GM06990 (cell line): ENCODE measurements around the gene CARHSP1.

ENCODE experiments used
- DNase-seq: peaks from one replicate; pipeline ENCODE4 v3.0.0-alpha.2; 2011; ENCODE audit not compliant: insufficient read length; ENCODE audit errors: extremely low read depth
- H3K27me3 ChIP-seq: replicated peaks from 2 replicates; pipeline ENCODE4 v1.6.0; 2011; ENCODE audit warnings: low read length; ENCODE audit not compliant: control insufficient read depth, insufficient read depth
- H3K36me3 ChIP-seq: 2 replicates; pipeline ENCODE4 v1.5.1; 2011; ENCODE audit warnings: low read length; ENCODE audit not compliant: control insufficient read depth, insufficient read depth
- H3K4me3 ChIP-seq: replicated peaks from 2 replicates; pipeline ENCODE4 v1.5.1; 2011; ENCODE audit warnings: low read depth, mild to moderate bottlenecking, control low read depth, low read length
- CTCF ChIP-seq: IDR thresholded peaks from 2 replicates; pipeline ENCODE4 v1.5.1; 2011; ENCODE audit warnings: low read length, control low read depth, mild to moderate bottlenecking, inconsistent platforms; ENCODE audit not compliant: insufficient read depth, poor library complexity, severe bottlenecking

CARHSP1 gene

DNA sequence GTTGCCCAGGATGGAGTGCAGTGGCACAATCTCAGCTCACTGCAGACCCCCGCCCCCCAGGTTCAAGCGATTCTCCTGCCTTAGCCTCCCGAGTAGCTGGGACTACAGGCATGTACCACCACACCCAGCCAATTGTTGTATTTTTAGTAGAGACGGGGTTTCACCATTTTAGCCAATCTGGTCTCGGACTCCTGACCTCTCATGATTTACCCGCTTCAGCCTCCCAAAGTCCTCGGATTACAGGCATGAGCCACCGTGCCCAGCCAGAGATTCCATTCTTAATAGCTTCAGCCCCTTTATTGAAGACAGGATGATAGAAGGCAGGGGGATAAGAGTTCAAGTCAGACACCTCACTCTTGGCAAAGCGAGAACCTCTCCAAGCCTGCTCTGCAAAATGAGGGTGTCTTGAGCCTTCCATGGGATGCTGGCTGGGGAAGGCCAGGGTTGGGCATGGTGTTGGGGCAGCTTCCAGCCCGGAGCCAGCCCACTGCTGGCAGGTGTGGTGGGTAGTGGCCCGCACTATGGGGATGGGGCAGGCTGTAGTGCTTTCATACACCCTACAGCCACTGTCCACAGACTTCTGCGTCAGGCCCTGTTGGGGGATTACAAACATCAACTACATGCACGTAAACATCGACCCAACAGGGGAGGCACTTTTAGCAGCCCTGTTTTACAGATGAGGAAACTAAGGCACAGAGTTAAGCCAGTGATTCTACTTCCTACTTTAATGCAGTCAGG lies 3.5 kb downstream of the CARHSP1 start:
- no peak for DNase-seq
- no peak overlapping the region for H3K4me3 ChIP-seq
- no peaks in the 10 kb centered on the region for H3K27me3 ChIP-seq
- no peak for TF ChIP-seq CTCF
- H3K36me3 ChIP-seq: peaks cover 4% of the 10 kb centered on the region

DNA sequence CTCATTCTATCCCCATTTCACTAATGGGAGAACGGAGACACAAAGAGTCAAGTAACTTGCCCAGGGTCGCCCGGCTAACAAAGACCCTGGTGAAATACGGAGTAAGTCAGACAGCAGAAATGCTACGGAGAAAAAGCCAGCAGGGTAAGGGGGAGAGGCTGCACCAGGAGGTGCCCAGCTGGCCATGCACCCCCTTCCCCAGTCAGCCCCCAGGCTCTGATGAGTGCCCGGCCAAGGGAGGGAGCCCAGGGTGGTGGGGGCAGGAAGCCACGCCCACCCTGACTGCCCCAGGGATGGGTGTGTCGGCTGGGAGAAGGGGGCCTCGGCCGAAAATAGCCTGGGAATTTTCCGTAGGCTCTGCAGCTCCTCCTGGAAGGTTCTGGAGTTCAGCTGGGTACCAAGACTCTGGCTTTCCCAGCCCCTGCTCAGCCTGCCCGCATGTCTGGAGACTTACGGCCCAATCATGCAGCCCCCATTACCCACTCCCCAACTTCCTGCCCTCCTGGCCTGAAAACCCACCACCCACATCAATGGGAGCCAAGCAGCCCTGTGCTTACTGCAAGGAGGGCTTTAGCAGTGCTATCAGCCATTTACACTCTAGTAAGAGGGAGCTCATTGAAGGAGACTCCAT lies 4.2 kb downstream of the CARHSP1 start:
- DNase-seq: no peak
- no peak for TF ChIP-seq CTCF
- Histone ChIP-seq H3K36me3 (peaks cover 4% of the 10 kb centered on the region), H3K27me3 (no peaks in the 10 kb centered on the region), H3K4me3 (no peak overlapping the region)

DNA sequence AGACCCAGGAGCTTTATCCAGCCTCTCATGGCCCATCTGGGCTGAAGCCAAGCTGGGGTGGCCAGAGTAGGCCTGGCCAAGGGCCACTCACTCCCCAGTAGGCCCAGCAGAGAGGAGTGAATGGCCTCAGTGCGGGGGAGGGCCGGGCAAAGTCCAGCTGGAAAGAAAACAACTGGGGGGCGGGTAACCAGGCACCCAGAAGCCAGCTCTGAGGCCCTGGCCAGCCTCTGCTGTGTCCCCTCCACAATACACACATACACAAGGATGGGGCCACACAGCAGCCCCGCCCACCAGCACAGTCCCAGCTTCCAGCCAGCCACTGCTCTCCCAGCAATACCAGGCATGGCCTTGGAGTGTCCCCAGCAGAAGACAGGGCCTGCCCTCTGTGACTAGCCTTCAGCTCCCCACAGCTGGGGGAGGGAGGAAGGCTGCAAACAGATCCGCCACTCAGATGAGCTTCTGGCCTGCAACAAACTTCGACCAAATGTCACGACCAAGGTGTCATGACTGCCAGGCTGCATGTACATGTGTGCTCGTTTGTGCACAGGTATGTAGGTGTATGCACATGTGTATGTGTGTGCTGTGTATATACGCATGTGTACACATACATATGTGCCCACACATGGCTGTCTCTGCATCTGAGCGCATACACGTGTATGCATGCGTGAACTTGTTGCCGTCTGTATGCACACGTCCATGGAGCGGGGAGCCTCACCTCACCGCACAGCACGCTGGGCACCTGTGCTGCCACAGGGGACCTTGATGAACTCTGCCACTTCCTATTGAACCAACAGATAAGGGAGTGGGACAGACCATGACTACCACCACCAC lies 5.0 kb downstream of the CARHSP1 start:
- TF ChIP-seq CTCF: peak; percentile 3
- H3K36me3 ChIP-seq: peaks cover 4% of the 10 kb centered on the region
- H3K4me3 ChIP-seq: no peak overlapping the region
- DNase-seq: no peak
- H3K27me3 ChIP-seq: no peaks in the 10 kb centered on the region

- TF ChIP-seq CTCF: no peak
- H3K36me3 ChIP-seq: peaks cover 8% of the 10 kb centered on the region
- no peak for DNase-seq
- H3K4me3 ChIP-seq: no peak overlapping the region
- H3K27me3 ChIP-seq: no peaks in the 10 kb centered on the region
Observed at GRCh38 chr16:8862309-8863130, 6.3 kb downstream of the CARHSP1 start.

- DNase-seq: no peak
- TF ChIP-seq CTCF: no peak
- Histone ChIP-seq H3K27me3 (no peaks in the 10 kb centered on the region), H3K36me3 (peaks cover 11% of the 10 kb centered on the region), H3K4me3 (no peak overlapping the region)
Observed at GRCh38 chr16:8861563-8862308, 7.1 kb downstream of the CARHSP1 start.
